ENCODE measurements around the gene CCDC81.
"Not testable (repeated sequence)": the region's sequence is repeated elsewhere in the genome, so short reads cannot be mapped to it uniquely, and the experiment has no call there.

Gene CCDC81

DNA sequence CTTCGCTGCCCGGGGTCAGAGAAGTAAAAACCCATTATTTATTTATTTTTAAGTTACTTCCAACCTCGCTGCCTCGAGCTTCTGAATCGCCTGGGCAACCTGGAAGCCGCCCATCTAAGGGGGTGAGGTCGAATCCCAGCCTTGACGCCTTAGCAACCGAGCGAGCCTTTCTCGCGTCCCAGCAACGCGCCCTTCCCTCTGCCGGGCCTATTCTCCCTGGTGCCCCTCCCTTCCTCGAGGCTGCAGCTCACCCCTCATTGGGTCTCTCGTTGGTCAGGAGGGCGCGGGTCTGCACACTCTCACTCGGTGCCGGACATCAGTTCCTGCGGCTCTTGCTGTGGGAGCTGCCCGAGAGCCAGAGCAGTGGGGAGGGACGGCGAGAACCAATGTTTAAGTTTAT, at the start of gene CCDC81:
CCDC81 (plus strand) TSS at position 302 of the 400 bp plus-strand sequence. CDS start 277 bp downstream, outside the sequence.
- no peak for DNase-seq

DNA sequence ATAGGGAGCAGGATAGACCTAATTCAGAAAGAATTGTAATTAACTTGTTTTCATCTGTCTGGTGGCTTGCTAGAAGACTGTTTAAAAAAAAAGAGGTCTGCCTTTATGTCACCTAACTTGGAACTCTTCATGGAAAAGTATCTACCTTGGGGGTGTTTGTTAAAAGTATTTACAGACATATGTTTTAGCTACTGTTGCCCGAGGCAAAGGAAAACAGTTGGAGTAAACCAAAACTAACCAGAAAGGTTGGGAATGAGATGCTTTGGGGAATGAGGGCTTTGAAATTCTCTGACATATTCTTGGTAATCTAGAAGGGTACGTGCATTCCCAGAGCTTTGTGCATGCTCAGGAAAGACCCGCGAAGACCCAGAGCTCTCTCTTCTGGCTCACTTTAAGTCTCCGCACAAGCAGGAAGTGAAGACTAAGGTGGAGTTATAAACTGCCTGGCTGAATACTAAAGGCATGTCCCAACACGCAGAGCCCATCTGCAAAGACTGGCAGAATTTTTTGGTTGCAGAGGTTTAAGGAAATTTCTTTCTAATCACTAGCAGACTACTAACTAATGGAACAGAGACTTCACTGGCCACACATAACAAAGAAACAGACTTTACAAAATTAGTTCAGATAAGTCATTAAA, 39.4 kb upstream of the CCDC81 start:
- DNase-seq = no peak

DNA sequence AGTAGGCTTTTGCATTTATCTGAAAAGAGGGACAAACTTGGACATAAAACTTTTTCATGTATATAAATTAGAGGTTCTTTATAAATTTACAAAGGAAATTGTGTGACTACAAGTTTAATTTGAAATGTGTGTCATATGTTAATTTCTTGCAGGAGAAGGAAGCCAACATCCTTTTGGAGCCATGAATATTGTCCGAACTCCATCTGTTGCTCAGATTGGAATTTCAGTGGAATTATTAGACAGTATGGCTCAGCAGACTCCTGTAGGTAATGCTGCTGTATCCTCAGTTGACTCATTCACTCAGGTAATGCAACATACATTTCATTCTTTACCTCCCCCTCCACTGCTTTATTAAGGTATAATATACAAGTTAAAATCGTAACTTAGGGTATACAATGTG, 37.5 kb upstream of the CCDC81 start:
- DNase-seq = no peak

DNA sequence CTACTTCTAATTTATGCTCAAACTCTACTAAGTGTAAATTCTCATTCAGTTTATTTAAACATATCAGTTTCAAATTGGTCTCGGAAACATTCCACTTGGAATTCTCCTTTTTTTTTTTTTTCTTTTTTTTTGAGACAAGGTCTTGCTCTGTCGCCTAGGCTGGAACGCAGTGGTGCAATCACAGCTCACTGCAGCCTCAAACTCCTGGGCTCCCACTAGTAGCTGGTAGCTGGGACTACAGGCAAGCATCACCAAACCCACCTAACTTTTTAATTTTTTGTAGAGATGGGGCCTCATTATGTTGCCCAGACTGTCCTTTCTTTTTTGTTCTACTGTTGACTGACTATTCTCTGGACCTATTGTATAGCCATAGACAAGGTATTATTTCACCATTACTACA, 33.3 kb upstream of the CCDC81 start:
- DNase-seq = no peak

DNA sequence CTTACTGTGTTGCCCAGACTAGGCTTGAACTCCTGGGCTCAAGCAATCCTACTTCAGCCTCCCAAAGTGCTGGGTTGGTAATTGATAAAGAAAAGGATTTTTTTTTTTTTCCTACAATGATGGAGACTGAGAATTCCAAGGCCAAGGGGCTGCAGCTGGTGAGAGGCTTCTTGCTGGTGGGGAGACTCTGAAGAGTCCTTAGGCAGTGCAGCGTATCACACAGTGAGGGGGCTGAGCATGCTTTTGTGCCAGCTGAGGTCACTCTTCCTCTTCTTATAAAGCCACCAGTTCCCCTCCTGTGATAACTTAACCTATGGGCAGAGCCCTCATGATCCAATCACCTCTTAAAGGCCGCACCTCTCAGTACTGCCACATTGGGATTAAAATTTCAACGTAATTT, 28.2 kb upstream of the CCDC81 start:
- no peak for DNase-seq

DNA sequence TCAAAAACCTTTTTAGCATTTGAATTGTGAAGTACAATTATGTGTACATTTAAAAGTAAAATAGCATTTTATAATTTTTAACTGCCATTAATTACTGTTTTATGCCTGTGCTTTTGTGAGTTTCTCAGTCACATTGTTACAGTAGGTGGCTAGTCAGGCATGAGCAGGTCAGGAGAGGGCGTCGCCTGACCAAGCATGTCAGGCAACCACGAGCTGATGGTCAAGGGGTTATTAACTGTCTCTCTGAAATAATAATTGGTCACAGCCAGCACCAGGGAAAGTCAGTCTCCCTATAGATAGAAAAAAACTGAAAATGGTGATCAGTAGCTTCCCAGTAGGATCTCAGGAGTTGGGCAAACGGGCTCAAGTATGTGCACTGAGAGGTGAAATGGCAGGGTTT, 19.4 kb upstream of the CCDC81 start:
- no peak for DNase-seq

DNA sequence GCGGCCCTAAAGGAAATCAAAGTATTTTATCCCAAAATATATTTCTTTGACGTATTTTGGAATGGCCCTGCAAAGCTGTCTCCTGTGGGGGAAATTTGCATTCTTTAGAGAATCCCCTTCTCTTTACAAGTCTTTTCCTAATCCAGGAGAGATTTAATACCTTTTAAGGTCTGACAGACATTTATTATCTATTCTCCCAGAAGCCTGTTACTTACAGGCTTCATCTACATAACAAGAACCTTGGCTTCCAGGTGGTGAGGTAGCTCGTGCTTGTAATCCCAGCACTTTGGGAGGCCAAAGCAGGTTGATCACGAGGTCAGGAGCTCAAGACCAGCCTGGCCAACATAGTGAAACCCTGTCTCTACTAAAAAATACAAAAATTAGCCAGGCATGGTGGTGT, 17.3 kb upstream of the CCDC81 start:
- not testable (repeated sequence) for DNase-seq

DNA sequence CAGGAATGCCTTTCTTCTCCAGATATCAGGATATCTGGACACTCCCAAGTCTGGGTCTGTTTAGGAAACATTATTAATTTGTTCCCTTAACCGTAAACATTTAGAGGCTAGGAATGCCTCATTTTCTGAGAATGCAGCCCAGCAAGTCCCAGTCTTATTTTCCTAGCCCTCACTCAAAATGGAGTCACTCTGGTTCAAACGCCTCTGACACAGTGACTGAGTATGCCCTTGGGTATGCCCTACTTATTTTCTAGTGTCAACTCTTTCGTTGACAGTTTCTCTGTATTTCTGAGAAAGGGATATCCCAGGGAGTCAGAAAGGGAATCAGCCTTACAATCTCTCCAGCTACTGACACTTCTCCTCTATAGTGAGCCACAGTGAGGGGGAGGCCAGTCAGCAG, 16.0 kb upstream of the CCDC81 start:
- no peak for DNase-seq

DNA sequence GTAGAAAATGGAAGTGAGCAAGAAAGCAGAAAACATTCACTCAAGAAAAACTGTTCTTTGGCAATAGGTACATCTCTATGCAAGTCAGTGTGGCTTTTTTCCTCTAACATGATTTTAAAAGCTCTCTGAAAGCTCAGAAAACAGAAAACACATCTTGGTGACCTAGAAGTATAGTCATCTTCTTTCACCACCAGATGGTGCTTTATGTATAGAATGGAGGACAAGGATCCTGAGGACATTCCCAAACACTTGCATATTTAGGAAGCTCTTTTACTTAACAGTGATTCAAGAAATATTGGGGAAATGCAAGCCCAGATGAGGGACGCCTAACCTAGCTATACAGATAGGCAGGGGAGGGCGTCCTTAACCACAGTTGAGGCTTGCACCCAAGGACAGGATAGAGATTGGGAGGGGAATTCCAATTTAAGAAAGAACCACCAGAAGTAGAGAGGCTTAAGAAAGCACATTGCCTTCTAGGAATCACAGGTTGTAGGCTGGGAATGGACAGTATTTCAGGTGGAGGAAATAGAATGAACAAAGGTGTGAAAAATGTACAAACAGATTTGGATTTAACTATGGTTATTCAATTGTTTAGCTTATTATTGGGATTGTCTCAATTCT, 13.8 kb upstream of the CCDC81 start:
- no peak for DNase-seq

DNA sequence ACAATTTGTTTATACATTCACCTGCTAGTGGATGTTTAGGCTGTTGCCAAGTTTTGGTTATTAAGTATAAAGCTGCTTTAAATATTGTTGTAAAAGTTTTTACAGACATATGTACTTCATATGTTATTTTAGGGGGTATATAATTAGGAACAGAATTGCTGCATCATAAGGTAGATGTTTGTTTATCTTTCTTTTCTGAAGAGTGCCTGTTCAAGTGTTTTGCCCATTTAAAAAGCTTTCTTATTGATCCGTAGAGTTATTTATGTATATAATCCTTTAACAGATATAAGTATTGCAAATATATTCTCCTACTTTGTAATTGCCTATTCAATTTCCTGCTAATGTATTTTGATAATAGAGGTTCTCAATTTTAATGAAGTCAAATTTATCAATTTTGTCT, 11.3 kb upstream of the CCDC81 start:
- DNase-seq = no peak

DNA sequence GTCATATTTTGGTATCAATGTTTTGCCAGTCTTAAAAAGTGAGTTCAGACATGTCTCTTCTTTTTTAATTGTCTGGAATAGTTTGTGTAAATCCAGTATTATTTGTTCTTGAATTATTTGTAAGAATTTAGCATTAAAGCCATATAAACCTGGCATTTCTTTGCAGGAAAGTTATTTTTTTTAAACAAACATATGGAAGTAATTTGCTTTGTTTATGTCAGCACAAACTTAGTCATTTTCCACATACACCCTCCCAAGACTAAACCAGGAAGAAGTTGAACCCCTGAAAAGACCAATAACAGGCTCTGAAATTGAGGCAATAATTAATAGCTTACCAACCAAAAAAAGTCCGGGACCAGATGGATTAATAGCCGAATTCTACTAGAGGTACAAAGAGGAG, 9.1 kb upstream of the CCDC81 start:
- DNase-seq = no peak

DNA sequence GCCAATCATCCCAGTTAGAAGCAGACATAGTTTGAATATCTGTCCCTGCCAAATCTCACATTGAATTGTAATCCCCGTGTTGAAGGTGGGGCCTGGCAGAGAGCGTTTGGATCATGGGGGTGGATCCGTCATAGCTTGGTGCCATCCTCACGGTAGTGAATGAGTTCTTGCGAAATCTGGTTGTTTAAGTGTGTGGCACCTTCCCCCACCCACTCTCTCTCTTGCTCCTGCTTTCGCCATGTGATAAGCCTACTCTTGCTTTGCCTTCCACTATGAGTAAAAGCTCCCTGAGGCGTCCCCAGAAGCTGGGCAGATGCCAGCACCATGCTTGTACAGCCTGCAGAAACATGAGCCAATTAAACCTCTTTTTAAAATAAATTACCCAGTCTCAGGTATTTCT, 5.0 kb upstream of the CCDC81 start:
- no peak for DNase-seq

DNA sequence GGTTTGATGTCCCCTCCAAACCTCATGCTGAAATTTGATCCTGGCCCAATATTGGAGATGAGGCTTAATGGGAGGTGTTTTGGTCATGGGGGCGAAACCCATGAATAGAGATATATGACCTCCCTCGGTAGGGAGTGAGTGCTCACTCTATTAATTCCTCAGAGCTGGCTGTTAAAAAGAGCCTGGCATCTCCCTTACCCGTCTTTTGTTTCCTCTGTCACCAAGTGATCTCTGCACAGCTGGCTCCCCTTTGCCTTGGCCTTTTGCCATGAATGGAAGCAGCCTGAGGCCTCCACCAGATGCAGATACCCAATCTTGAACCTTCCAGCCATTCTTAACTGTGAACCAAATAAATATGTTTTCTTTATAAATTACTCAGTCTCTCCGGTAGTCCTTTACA, 4.5 kb upstream of the CCDC81 start:
- DNase-seq = no peak

DNA sequence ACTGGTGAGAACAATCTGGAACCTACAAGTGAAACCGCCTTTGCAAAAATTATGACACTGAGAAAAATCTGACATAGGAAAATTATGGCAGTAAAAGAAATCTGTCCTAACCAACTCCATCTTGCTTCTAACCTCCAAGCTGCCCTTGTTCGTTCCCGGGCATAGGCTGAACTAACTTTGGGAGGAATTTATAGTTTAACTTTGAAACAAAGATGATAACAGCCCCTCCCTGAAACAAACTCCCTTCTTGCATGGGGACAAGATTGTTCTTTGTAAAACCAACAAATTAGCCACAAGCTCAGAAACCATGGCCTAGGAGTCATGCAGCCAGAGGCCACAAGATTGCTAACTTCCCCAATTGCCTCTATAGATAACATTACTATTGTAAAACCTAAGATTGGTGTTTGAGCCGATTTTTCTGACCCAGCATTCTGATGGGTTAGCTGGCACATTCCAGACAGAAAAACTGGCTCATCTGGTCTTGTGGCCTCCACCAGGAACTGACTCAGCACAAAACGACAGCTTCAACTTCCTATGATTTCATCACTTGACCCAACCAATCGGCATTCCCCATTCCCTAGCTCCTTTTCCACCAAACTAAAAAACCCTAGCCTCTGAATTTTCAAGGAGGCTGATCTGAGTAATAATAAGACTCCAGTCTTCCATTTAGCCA, 3.6 kb upstream of the CCDC81 start:
- DNase-seq = no peak

DNA sequence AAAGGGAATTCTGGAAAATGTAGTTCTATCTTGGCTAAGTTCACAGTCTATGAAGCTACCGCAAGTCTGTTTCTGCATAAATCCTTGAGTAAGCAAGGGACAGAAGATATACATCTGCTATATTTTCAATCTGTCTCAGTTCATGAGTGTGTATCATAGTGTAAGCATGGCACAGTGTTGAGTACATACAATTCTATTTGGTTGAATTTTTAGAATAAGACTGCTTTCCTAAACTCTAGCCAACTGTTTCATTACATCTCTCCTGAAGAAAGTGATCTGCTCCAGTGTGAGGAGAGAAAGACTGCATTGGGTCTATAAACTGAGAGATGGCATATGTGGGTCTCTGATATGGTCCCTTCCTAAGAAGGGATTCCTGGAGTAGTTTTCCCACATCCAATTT, 2.6 kb upstream of the CCDC81 start:
- DNase-seq = no peak

DNA sequence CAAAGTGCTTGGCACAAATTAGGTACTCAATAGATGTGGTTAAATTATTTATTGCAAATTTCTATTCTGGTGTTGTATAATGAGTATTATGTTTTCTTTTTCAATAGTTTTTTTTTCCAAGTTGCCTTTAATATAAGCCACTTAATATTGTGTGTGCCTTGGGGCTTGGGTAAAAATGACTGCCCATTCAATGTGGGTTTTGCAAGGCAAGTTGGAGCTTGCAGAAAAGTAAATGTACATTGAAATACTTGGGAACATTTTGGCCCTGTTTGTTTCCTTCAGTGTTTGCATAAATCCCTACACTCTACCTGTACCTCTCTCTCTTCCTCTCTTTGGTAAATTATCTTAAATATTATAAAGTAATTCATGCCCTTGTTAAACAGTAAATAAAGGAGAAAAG, 2.1 kb upstream of the CCDC81 start:
- DNase-seq = no peak

DNA sequence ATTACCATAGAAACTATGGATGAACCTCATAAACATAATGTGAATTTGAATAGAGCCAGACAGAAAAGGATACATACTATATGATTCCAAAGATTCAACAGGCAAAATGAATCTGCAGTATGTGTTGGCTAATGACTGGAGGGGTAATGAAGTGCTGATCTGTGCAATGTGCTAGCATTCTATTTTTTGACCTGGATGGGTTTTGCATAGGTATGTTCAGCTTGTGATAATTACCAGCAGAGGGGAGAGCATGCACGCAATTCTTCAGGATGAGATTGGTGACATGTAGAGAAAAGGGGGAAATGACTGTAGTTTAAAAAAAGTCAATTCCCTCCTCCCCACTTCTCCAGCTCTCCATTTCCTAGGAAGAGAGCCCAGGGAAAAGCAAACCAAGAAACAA, 618 bp upstream of the CCDC81 start:
- no peak for DNase-seq

DNA sequence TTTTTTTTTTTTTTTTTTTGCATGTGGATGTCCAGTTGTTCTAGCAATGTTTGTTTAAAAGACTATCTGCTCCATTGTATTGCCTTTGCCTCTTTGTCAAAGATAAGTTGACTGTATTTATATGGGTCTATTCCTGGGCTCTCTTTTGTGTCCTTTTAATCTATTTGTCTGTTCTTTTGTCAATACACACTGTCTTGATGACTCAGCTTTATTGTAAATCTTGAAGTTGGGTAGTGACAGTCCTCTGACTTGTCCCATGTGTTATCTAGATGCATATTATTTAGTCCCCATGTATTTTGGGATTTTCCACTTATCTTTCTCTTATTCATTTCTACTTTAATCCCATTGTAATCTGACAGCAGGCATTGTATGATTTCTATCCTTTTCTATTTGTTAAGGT, 3.3 kb downstream of the CCDC81 start:
- no peak for DNase-seq

DNA sequence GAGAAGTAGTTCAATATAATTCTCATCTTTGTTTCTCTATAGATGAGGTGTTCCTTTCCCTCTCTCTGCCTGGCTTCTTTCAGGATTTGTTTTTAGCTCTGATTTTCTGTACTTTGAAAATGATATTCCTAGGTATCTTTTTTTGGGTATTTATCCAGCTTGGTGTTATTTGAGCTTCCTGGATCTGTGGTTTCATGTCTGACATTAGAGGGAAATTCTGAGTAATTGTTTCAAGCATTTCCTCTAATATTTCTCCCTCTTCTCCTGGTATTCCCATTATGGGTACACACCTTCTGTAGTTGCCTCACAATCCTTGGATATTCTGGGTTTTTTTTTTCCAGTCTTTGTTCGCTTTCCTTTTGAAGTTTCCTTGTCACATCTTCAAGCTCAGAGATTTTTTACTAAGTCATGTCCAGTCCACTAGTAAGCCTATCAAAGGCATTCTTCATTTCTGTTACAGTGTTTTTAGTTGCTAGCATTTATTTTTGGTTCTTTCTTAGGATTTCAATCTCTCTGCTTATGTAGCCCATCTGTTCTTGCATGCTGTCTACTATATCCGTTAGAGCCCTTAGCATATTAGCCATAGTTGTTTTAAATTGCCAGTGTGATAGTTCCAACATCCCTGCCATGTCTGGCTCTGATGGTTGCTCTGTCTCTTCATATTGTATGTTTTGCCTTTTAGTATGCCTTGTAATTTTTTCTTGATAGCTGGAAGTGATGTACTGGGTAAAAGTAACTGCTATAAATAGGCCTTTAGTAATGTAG, 5.8 kb downstream of the CCDC81 start:
- no peak for DNase-seq

DNA sequence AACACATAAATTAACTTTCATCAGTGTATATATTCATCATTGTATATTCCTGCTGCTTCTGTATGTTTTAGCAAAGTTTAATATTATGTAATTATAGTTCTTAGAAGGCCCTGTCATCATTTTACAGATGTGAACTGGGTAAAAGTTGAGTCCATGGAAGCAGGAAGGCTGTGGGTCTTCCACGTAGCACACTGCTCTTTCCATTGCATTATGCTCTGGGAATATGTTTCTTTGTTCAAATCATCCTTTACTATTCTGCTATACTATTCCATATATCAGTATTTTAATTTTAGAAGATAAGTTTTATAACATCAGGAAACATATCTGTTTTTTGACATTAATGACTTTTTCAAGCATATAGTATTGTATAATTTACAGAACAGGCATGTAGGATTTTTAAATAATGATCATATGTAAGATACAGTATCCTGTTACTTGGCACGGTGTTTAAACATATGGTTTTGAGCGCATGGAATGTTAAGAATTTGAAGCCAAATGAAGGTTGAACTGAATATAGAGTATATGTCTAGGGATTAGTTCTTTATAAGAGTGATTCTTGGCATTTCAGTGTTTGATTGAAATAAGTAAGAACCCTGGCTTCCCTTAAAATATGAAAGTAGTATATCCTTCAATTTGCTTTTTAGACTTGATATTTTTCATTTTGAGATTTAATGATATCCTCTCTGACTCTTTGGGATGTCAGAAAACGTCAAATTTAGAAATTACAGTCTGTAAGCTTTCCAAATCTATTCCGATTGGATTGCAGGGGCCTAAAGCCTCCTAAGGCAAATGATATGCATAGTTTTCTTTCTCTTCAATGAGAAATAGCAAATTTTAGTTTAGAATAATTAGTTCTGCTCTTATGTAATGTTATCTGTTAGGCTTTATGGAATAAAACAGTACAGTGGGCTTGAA, 8.6 kb downstream of the CCDC81 start:
- DNase-seq = no peak

DNA sequence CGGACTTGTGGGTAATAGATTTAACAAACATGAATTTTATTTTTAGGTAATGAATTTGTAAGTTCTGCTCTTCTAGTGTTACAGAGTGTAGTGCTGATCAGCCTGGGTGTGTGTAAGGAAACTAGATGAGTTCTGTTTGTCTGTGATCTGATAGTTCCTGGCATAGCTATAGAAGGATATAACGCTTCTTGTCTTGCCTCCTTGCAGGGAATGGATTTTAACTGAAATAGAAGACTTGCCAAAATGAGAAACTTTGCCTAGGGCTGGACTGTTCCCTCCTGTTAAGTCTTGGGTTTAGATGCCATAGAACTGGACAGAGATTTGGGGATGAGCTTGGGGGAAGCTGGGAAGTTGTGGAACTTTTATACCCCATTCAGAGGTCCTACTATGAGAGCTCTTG, 11.6 kb downstream of the CCDC81 start:
- DNase-seq = no peak

DNA sequence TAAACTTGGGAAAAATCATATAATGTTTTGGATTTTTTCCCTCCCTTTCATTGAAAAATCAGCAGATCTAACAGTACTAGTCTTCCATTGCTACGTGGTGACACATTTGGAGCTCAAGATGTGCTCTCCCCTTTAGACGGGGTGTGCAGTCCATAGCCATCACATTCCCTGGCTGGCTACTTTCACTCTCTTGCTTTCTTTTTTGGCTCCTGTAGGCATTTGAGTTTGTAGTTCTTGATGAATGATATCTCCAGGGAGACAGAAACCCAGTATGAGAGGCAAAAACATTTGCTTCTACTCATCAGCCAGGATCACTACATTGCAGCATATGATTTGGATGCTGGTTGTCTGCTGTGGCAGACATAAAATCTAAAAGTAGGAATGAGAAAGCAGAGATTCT, 12.1 kb downstream of the CCDC81 start:
- no peak for DNase-seq

DNA sequence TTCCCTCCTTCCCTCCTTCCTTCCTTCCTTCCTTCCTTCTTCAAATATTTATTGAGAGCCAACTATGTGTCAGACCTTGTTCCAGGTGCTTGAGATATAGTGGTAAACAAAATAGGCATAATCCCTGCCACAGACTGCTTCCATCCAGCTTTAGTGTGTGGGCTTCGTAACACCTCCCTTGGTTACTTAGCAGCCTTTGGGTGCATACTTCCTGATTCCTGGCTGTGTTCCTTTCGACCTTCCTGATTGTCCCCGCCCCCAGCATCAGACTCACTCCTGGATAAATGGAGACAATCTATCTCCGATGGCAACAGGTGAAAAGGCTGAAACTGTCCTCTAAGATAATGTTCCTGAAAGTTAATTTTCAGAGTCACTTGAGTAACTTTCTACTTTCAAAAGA, 13.5 kb downstream of the CCDC81 start:
- DNase-seq = no peak
